LNCaP clone FGC (cell line): ENCODE measurements around the gene FGF9.

Experiments used
- DNase-seq: peaks from one replicate; pipeline ENCODE4 v3.0.0-alpha.2; 2011; ENCODE audit warnings: low read depth
- H3K4me3 ChIP-seq: 2 replicates; pipeline ENCODE4 v1.5.1; 2011; ENCODE audit warnings: mild to moderate bottlenecking, low read depth, low read length, control low read depth
- CTCF ChIP-seq: IDR thresholded peaks from 2 replicates; pipeline ENCODE4 v1.5.1; 2012; ENCODE audit warnings: mild to moderate bottlenecking; ENCODE audit not compliant: control insufficient read depth, insufficient read depth; ENCODE audit errors: extremely low read depth

Gene FGF9

GRCh38 chr13:21639561-21639960 is 31.3 kb upstream of the FGF9 start:
- no peak overlapping the region for H3K4me3 ChIP-seq
- DNase-seq = no peak
- TF ChIP-seq CTCF = no peak

GRCh38 chr13:21641629-21642028 is 29.2 kb upstream of the FGF9 start:
- no peak for DNase-seq
- H3K4me3 ChIP-seq = no peak overlapping the region
- no peak for TF ChIP-seq CTCF

- no peak for DNase-seq
- TF ChIP-seq CTCF = no peak
- H3K4me3 ChIP-seq = no peak overlapping the region
Measured at GRCh38 chr13:21657538-21657937, 13.3 kb upstream of the FGF9 start.

GRCh38 chr13:21659087-21659486 is 11.8 kb upstream of the FGF9 start:
- no peak for DNase-seq
- no peak for TF ChIP-seq CTCF
- H3K4me3 ChIP-seq = no peak overlapping the region

- DNase-seq = no peak
- TF ChIP-seq CTCF = no peak
- no peak overlapping the region for H3K4me3 ChIP-seq
Measured at GRCh38 chr13:21661097-21661909, 9.6 kb upstream of the FGF9 start.

GRCh38 chr13:21663197-21663596 is 7.7 kb upstream of the FGF9 start:
- no peak for TF ChIP-seq CTCF
- DNase-seq = no peak

More at GRCh38 chr13:21663197-21663596, 7.7 kb upstream of the FGF9 start:
- no peak overlapping the region for H3K4me3 ChIP-seq
